Epithelial cell of esophagus (primary cell): ENCODE measurements around the gene CDKAL1.

Source experiments
- DNase-seq: peaks from one replicate; pipeline ENCODE4 v3.0.0; 2010; ENCODE audit warnings: low read depth
- H3K4me3 ChIP-seq: 2 replicates; pipeline ENCODE4 v1.5.1; 2011; ENCODE audit warnings: mild to moderate bottlenecking, low read length, control low read depth
- TF ChIP-seq, protein P1 (sequence below): IDR thresholded peaks from 2 replicates; pipeline ENCODE4 v1.5.1; 2011; ENCODE audit warnings: low read depth, mild to moderate bottlenecking, low read length, control low read depth, inconsistent platforms; ENCODE audit not compliant: insufficient read depth; ENCODE audit errors: missing control alignments

The CDKAL1 gene

DNA sequence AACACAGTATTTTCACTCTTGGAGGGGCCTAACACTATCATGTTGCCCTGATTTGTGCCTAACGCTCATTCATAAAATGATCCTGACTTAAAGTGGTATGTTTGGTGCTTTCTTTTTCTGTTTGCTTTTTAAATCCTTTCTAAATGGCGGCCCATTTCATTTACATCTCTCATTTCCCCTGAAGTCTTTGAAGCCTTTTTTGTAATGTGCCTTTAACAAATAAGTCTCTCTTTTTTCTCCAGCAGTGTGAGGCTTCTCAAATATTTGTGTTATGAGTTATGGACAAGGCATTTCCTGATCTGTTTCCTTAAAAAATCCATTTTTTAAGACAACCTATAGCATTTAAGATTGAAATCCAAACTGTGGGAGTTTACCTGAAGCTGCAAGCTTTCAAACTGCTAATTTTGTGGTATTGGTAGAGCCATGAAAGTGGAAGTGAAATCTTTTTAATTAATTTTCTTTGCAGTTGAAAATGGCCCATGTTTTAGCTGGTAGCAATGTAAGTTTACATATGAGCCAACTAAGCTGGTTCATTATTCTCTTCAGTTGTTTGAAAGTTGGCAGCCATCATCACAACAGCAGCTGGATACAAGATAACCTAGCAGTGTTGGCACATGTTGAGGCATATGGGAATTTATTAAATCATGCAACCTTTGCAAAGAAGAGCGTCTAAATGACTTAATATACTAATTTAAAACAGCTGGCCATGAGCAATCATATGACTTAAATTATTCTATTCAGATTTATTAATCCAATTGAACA lies 469.7 kb downstream of the CDKAL1 start:
- no peak overlapping the region for H3K4me3 ChIP-seq
- TF ChIP-seq, protein P1, sequence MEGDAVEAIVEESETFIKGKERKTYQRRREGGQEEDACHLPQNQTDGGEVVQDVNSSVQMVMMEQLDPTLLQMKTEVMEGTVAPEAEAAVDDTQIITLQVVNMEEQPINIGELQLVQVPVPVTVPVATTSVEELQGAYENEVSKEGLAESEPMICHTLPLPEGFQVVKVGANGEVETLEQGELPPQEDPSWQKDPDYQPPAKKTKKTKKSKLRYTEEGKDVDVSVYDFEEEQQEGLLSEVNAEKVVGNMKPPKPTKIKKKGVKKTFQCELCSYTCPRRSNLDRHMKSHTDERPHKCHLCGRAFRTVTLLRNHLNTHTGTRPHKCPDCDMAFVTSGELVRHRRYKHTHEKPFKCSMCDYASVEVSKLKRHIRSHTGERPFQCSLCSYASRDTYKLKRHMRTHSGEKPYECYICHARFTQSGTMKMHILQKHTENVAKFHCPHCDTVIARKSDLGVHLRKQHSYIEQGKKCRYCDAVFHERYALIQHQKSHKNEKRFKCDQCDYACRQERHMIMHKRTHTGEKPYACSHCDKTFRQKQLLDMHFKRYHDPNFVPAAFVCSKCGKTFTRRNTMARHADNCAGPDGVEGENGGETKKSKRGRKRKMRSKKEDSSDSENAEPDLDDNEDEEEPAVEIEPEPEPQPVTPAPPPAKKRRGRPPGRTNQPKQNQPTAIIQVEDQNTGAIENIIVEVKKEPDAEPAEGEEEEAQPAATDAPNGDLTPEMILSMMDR = no peak
- peak; percentile 55 for DNase-seq

DNA sequence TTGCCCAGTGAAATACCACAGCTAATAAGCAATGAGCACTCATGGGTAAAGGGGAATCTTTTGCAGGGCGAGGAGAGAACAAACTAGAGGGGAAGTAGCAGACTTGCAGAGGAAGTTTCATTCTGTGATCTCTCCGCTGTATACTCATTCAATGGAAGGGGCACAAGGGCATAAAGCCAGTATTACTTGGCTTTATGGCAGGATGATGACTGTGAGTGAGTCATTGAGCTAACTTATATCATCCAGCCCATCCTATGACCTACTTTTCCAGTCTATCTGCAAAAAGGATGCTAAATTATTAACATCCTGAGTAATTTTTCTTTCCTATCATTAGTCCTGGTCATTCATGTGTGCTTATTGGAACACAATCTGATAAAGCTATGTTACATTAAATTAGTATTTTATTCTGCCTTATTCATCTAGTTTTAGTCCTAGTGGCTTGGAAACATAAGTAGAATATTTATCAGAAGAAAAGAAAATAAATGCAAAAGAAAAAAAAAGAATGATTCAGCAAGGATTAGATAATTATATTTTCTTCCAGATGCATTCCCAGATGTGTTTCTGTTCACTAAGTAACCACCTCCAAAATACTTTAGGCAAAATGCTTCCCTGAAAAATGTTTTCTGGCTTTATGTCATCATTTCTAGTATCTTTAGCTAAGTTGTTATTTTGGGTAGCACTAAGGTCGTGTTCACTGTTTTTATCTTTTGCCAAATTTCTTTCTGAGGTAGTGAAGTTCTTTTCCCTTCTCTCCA lies 471.7 kb downstream of the CDKAL1 start:
- no peak overlapping the region for H3K4me3 ChIP-seq
- TF ChIP-seq, protein P1 = no peak
- peak; percentile 92 for DNase-seq

GRCh38 chr6:21019614-21020013 lies 485.4 kb downstream of the CDKAL1 start:
- DNase-seq = no peak
- no peak overlapping the region for H3K4me3 ChIP-seq
- TF ChIP-seq, protein P1 = peak; percentile 37

DNA sequence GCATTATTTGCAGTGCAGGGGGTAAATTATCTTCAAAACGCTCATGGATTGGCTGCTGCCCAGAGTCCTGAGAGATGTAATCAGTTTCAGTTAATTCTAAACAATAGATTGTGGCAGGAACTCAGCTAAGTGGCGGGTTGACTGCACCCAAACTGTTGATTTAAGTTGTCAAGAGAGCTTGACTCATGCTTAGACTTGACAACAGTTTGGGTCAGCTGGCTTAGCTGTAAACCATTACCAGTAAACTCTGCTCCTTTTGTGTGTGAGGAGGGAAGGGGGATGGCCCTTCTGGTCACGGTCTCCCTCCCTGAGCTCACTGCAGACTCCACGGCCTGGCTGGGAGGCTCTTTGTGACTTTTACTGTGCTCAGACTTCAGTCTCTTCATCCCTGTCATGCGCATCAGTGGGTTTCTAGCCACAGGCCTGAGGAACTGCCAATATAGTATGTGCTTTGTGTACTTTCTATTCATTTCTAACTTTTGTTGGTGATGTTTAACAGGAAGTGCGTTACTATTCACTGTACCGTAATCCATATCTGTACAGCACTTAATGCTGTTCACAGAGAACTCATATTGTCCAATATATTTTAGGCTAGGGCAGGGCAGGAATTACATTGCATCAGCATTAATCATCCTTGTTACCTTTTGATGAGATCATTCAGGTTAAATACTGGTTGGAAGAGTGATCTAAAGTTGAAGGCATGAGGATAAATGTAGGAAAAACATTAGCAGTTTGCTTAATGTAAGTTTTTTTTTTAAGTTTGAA lies 488.3 kb downstream of the CDKAL1 start:
- DNase-seq = peak; percentile 92
- TF ChIP-seq, protein P1 = no peak
- peak overlapping the region; percentile 20 for H3K4me3 ChIP-seq

GRCh38 chr6:21023210-21023609 lies 489.0 kb downstream of the CDKAL1 start:
- DNase-seq = peak; percentile 34
- TF ChIP-seq, protein P1 = no peak
- H3K4me3 ChIP-seq = no peak overlapping the region

DNA sequence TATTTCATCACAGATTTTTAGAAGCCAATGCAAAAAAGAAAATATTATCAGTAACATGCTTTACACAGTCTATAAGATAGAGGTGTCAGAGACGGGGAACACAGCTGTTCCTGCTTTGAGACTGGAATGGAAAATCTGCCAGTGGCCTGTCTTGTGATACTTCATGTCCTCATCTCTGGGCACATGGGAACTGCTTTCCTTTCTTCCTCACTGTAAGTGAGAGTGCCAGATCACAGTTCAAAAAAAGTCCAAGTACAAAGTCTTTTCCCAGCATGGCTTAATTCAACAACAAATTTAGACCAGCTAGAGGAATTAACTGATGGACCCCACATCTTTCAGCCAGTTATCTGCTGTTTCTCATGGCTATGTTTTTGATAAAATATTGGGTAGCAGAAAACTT lies 490.4 kb downstream of the CDKAL1 start:
- TF ChIP-seq, protein P1 = no peak
- no peak overlapping the region for H3K4me3 ChIP-seq
- DNase-seq = no peak
